Heart left ventricle (tissue), 16 donors: ENCODE measurements around the gene FOXM1. TPM values are rescaled to one million over a fixed set of nuclear protein-coding genes. Genes with fewer than 3 reads are reported as not detected.

Experiments used
- ATAC-seq, 4 donors: fragments of 200-7000 bp; cut with Tn5 transposase; one replicate each; pipeline ENCODE4 v1.9.1; 2020 to 2022; ENCODE audit warnings: moderate library complexity in 4 of 4, mild to moderate bottlenecking in 3 of 4, moderate number of reproducible peaks in 1 of 4
- DNase-seq, 5 donors: peaks; one replicate each; pipeline ENCODE4 v3.0.0-alpha.2; 2020
- H3K27ac ChIP-seq, 12 donors: fragments of 200-600 bp; sonication (generic) in 4 of 12; one replicate each; pipeline versions ENCODE4 v1.5.0 to v1.8.0; 2016 to 2022; ENCODE audit warnings: mild to moderate bottlenecking in 2 of 12
- H3K27me3 ChIP-seq, 9 donors: fragments of 200-600 bp; sonication (generic) in 2 of 9; one replicate each; pipeline versions ENCODE4 v1.5.1 to v1.8.0; 2016 to 2022; ENCODE audit warnings: mild to moderate bottlenecking in 3 of 9
- H3K36me3 ChIP-seq, 9 donors: fragments of 200-600 bp; sonication (generic) in 2 of 9; one replicate each; pipeline versions ENCODE4 v1.5.0 to v1.8.0; 2018 to 2022; ENCODE audit warnings: mild to moderate bottlenecking in 2 of 9
- H3K4me1 ChIP-seq, 12 donors: fragments of 200-600 bp; sonication (generic) in 4 of 12; one replicate each; pipeline versions ENCODE4 v1.5.0 to v1.8.0; 2016 to 2022; ENCODE audit warnings: mild to moderate bottlenecking in 3 of 12
- H3K4me3 ChIP-seq, 12 donors: fragments of 200-600 bp; sonication (generic) in 4 of 12; one replicate each; pipeline versions ENCODE4 v1.5.0 to v1.8.0; 2017 to 2022; ENCODE audit warnings: mild to moderate bottlenecking in 9 of 12, moderate library complexity in 4 of 12
- H3K9me3 ChIP-seq, 12 donors: fragments of 200-600 bp; sonication (generic) in 4 of 12; one replicate each; pipeline versions ENCODE4 v1.5.0 to v1.8.0; 2016 to 2022; ENCODE audit warnings: mild to moderate bottlenecking in 1 of 12
- POLR2A ChIP-seq, 2 donors: fragments of 450-650 bp; IDR thresholded peaks; one replicate each; pipeline ENCODE4 v1.6.1; 2017; ENCODE audit warnings: antibody characterized with exemption in 2 of 2, mild to moderate bottlenecking in 2 of 2, moderate library complexity in 2 of 2
- WGBS, 4 donors: extraction: QIAGEN DNeasy Blood & Tissue Kit in 2 of 4; methylation state at CpG; one replicate each; pipeline versions ENCODE4 v1.1.5 to v1.1.7; 2013 to 2018; 5-methylcytosine and 5-hydroxymethylcytosine counted together
- intact Hi-C, 10 donors: fragments of 100-400 bp; cut with DNase I; formaldehyde crosslinking; loops; one replicate each; pipeline versions ENCODE4 v1.11.1 to v1.14.2; 2022
- polyA plus RNA-seq, 2 donors: library from polyadenylated mRNA; stranded (reverse); fragments of 200-250 nt; gene quantifications; one replicate each; pipeline ENCODE4 v1.2.3, GENCODE V29; 2013
- total RNA-seq, 9 donors: library from RNA; depleted of rRNA in 2 of 9; stranded (reverse); fragments of >200 nt in 2 of 9; fragmentation: NEBNext Ultra II Directional in 3 of 9; extraction: Animal tissue kit (Norgen Biotek cat#: 25700) in 3 of 9; gene quantifications; one replicate each; pipeline versions ENCODE4 v1.1.0 to v1.2.4, GENCODE V29; 2016 to 2023
- TF ChIP-seq, protein P1 (sequence below), 12 donors: fragments of 200-600 bp; sonication (generic) in 4 of 12; IDR thresholded peaks; one replicate each; pipeline versions ENCODE4 v1.5.0 to v1.8.0; 2018 to 2022; ENCODE audit warnings: antibody characterized with exemption in 12 of 12, mild to moderate bottlenecking in 5 of 12
- donor health status: ischemic (EF 13 %, LVEDD 7.1; RV severe dilation, severe dysfunction).
- donor health status: healthy with polysubstance abuse.
- donor health status: DM: no; HTN: yes; CAD: no.
- donor health status: DM: no; HTN: no; CAD: no.
- donor health status: ischemic (EF 25% LVEDD 6.9; RV normal size, moderate dysfunction).
- donor health status: ischemic (EF 25% LVEDD 5.7; RV mildly dilated, moderate dysfunction).
- donor health status: healthy.
- donor health status: DM: yes; HTN: yes; CAD: no.
- donor health status: ischemic (EF 35%, LVEDD 5.7; RV mildly dilated, moderate dysfunction).
- donor health status: nonischemic (EF 11% LVEDD 7.7; RV severe dilation, severe dysfunction).
- donor health status: DM: yes; HTN: yes; CAD: no.
- donor health status: PGD.
- donor health status: ischemic (EF 29% LVEDD 5.4; RV normal size, mild dysfunction).
- donor health status: nonischemic (EF 23%, LVEDD 6.1; RV moderate dilation, normal function).

Gene FOXM1
- total and polyA plus RNA-seq, 11 donors, result 0.08 to 13.5 (median 0.38) TPM

DNA sequence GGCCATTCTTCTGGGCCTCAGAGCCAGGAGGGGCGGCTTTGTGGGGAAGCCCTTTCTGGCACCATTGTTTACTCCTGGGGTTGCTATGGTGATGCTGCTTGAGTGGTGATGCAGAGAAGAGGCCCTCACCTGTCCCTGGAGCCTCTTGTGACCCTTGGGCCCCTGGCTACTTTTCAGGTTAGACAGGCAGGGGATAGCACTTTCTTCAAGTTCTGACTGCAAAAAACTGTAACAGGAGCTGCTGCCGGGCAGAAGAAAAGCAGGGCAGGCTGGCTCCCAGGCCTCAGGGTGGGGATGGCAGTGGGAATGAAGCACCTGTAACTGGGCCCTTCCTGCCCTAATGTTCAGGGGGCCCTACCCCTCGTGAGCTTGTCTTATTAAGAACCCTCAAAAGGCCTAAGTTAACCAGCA is 19.9 kb downstream of the FOXM1 start, which contains the start of gene TEX52:
Gene TEX52, minus strand, starts transcription at position 19 of the 411 bp plus-strand sequence. Its CDS starts 13 bp downstream, at position 6.
- TF ChIP-seq POLR2A (IDR thresholded peaks at IDR 0.05), result no peak
- TF ChIP-seq, protein P1, sequence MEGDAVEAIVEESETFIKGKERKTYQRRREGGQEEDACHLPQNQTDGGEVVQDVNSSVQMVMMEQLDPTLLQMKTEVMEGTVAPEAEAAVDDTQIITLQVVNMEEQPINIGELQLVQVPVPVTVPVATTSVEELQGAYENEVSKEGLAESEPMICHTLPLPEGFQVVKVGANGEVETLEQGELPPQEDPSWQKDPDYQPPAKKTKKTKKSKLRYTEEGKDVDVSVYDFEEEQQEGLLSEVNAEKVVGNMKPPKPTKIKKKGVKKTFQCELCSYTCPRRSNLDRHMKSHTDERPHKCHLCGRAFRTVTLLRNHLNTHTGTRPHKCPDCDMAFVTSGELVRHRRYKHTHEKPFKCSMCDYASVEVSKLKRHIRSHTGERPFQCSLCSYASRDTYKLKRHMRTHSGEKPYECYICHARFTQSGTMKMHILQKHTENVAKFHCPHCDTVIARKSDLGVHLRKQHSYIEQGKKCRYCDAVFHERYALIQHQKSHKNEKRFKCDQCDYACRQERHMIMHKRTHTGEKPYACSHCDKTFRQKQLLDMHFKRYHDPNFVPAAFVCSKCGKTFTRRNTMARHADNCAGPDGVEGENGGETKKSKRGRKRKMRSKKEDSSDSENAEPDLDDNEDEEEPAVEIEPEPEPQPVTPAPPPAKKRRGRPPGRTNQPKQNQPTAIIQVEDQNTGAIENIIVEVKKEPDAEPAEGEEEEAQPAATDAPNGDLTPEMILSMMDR (IDR thresholded peaks at IDR 0.05), result no peak
- ATAC-seq, result no peak
- Histone ChIP-seq H3K4me1 (peaks cover 0 to 3% (median 0%) of the 10 kb centered on the region in 12 donors), H3K36me3 (peaks cover 0 to 20% (median 0%) of the 10 kb centered on the region in 9 donors), H3K9me3 (no peaks in the 10 kb centered on the region), H3K27me3 (no peaks in the 10 kb centered on the region), H3K27ac (no peak within 1 kb of the TSS), H3K4me3 (no peak within 1 kb of the TSS)
- 82 to 100% (median 94%) methylated on average over 2 to 3 of the region's 3 CpGs for WGBS, 4 donors
- DNase-seq, result no peak
- intact Hi-C loops, result loop anchor here in 9 of 10 donors (5.0 to 10.0 kb wide), 4 partner anchors 85 to 178 kb away; no protein-coding TSS in a partner anchor

- 87 to 94% (median 91%) methylated on average over 3 of the region's 3 CpGs for WGBS, 4 donors
- intact Hi-C loops, result loop anchor here in 9 of 10 donors (5.0 to 10.0 kb wide), 4 partner anchors 86 to 179 kb away; no protein-coding TSS in a partner anchor
- ATAC-seq, result no peak
- Histone ChIP-seq H3K4me1 (peaks cover 0 to 3% (median 0%) of the 10 kb centered on the region in 12 donors), H3K4me3 (no peak overlapping the region), H3K36me3 (peaks cover 0 to 20% (median 0%) of the 10 kb centered on the region in 9 donors), H3K27ac (no peak overlapping the region), H3K27me3 (no peaks in the 10 kb centered on the region), H3K9me3 (no peaks in the 10 kb centered on the region)
- no peak for TF ChIP-seq POLR2A (IDR thresholded peaks at IDR 0.05)
- TF ChIP-seq, protein P1 (IDR thresholded peaks at IDR 0.05), result no peak
- no peak for DNase-seq
Observed at GRCh38 chr12:2856051-2856450, 20.9 kb downstream of the FOXM1 start.

DNA sequence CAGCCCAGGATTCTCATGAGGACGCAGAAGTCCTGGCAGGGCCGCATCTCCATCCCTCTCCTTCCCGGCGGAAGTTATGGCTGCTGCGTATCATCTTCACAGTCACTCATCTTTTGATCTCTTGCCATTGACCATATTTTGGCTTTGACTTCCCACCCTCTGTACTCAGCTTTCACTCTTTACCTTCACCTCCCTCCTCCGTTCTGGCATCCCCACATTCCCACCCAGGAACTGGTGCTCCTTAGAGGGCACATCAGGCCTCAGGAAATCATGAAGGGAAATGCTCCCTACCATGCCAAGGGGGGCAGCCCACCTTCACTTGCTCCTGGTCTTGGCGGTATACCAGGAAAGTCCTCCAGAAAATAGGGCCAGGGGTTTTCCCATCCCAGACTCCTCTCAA is 21.4 kb downstream of the FOXM1 start:
- intact Hi-C loops, result loop anchor here in 9 of 10 donors (5.0 to 10.0 kb wide), 4 partner anchors 87 to 179 kb away; no protein-coding TSS in a partner anchor
- Histone ChIP-seq H3K4me1 (peaks cover 0 to 3% (median 0%) of the 10 kb centered on the region in 12 donors), H3K9me3 (no peaks in the 10 kb centered on the region), H3K27ac (no peak overlapping the region), H3K36me3 (peaks cover 0 to 20% (median 0%) of the 10 kb centered on the region in 9 donors), H3K27me3 (no peaks in the 10 kb centered on the region), H3K4me3 (no peak overlapping the region)
- DNase-seq, result no peak
- no peak for ATAC-seq
- no peak for TF ChIP-seq POLR2A (IDR thresholded peaks at IDR 0.05)
- TF ChIP-seq, protein P1 (IDR thresholded peaks at IDR 0.05), result no peak
- 88 to 98% (median 95%) methylated on average over 7 of the region's 7 CpGs for WGBS, 4 donors

- no peak overlapping the region for H3K27ac ChIP-seq
- H3K4me3 ChIP-seq, result no peak overlapping the region
- no peak for DNase-seq
- intact Hi-C loops, result loop anchor here in 9 of 10 donors (5.0 to 10.0 kb wide), 5 partner anchors 87 to 182 kb away; no protein-coding TSS in a partner anchor
- no peaks in the 10 kb centered on the region for H3K27me3 ChIP-seq
- ATAC-seq, result no peak
- 91 to 93% (median 92%) methylated on average over 21 to 25 of the region's 25 CpGs for WGBS, 4 donors
- no peak for TF ChIP-seq POLR2A (IDR thresholded peaks at IDR 0.05)
- TF ChIP-seq, protein P1 (IDR thresholded peaks at IDR 0.05), result no peak
- H3K4me1 ChIP-seq, result peaks cover 0 to 3% (median 0%) of the 10 kb centered on the region in 12 donors
- no peaks in the 10 kb centered on the region for H3K9me3 ChIP-seq
- H3K36me3 ChIP-seq, result peaks cover 0 to 20% (median 0%) of the 10 kb centered on the region in 9 donors
Observed at GRCh38 chr12:2854669-2855453, 22.1 kb downstream of the FOXM1 start.
